DMS 273 treated with DMSO at 0.1 percent for 48 hours (cell line): ENCODE measurements around the gene S100A11.

Source experiments
- DNase-seq: peaks from one replicate; lab custom pipeline; 2025; lab: John Stamatoyannopoulos, UW

S100A11 gene

GRCh38 chr1:152001631-152002584 is 34.9 kb downstream of the S100A11 start:
- DNase-seq = peak; percentile 64

- no peak for DNase-seq
Measured at GRCh38 chr1:152000964-152001630, 35.7 kb downstream of the S100A11 start.

GRCh38 chr1:151998611-151999362 is 38.0 kb downstream of the S100A11 start:
- no peak for DNase-seq

GRCh38 chr1:151997284-151997570 is 39.6 kb downstream of the S100A11 start:
- no peak for DNase-seq

GRCh38 chr1:151995774-151996173 is 41.0 kb downstream of the S100A11 start:
- no peak for DNase-seq

- no peak for DNase-seq
Measured at GRCh38 chr1:151994956-151995355, 41.8 kb downstream of the S100A11 start.

GRCh38 chr1:151993734-151994496 is 42.9 kb downstream of the S100A11 start, which contains the start of gene S100A10:
Gene S100A10, minus strand, starts transcription at chr1:151993859. Its CDS starts 7,629 bp downstream, at chr1:151986230.
- no peak for DNase-seq

GRCh38 chr1:151993084-151993733 is 43.6 kb downstream of the S100A11 start:
- DNase-seq = no peak

GRCh38 chr1:151992303-151993083 is 44.3 kb downstream of the S100A11 start:
- DNase-seq = peak; percentile 57

GRCh38 chr1:151991663-151992302 is 45.0 kb downstream of the S100A11 start:
- no peak for DNase-seq

GRCh38 chr1:151990856-151991198 is 46.0 kb downstream of the S100A11 start:
- DNase-seq = peak; percentile 14

GRCh38 chr1:151990058-151990855 is 46.5 kb downstream of the S100A11 start:
- no peak for DNase-seq

- no peak for DNase-seq
Measured at GRCh38 chr1:151989211-151989862, 47.5 kb downstream of the S100A11 start.

GRCh38 chr1:151988405-151988923 is 48.3 kb downstream of the S100A11 start:
- DNase-seq = no peak

GRCh38 chr1:151986501-151987190 is 50.2 kb downstream of the S100A11 start:
- DNase-seq = no peak

GRCh38 chr1:151985768-151986167 is 51.0 kb downstream of the S100A11 start:
- no peak for DNase-seq

- DNase-seq = no peak
Measured at GRCh38 chr1:151985270-151985669, 51.5 kb downstream of the S100A11 start.
